ENCODE data around the gene RADIL. TPM values are rescaled to one million over a fixed set of nuclear protein-coding genes. Genes with fewer than 3 reads are reported as not detected.

Gene RADIL
- total RNA-seq, 1 experiment from 2014 or later = 5.6 TPM

DNA sequence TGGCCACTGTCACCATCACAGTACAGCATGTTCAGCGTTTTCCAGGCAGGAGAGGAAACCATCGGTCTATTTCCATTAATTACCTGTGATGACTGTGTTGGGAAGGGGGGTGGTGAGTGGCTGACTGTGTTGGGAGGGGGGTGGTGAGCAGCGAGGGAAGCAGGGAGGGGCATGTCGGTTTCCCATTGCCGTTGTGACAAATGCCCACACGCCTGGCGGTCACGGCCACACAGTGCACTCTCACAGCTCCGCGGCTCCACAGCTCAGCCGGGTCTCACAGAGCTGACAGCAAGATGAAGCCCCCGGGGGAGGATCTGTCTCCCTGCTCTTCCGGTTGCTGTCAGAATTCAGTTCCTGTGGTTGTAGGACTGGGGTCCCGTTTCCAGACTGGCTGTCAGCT, 69.1 kb downstream of the RADIL start:
- Histone ChIP-seq H3K27ac (ENCODE audit: low read length) (no peak overlapping the region), H3K4me3 (ENCODE audit: low read length) (no peak overlapping the region), H4K20me1 (ENCODE audit: low read length) (no peaks in the 10 kb centered on the region), H3K9me2 (replicated peaks; ENCODE audit: low read length) (no peaks in the 10 kb centered on the region), H2AFZ (ENCODE audit: low read length) (no peak overlapping the region), H3K9me3 (ENCODE audit: low read length) (no peaks in the 10 kb centered on the region), H3K36me3 (ENCODE audit: low read depth, low read length) (no peaks in the 10 kb centered on the region), H3K9ac (ENCODE audit: low read length) (no peak overlapping the region), H3F3A (ENCODE audit: low read length, unreplicated experiment) (no peaks in the 10 kb centered on the region), H3K79me2 (ENCODE audit: low read length) (no peaks in the 10 kb centered on the region), H3K27me3 (ENCODE audit: low read length) (no peaks in the 10 kb centered on the region), H3K4me2 (ENCODE audit: low read length) (no peak overlapping the region), H3K4me1 (ENCODE audit: insufficient read depth, low read length) (no peaks in the 10 kb centered on the region)
- DNase-seq (no peak), ATAC-seq (no peak)
- ChIA-PET CTCF (interaction anchor here (0.8 kb wide), 1 partner anchor 16 kb away, joined by 4 read pairs; no protein-coding TSS in a partner anchor), POLR2A (ENCODE audit: unreplicated experiment) (no interaction called here)
- no TSS peak for BruUV-seq (replicated peaks)
- intact Hi-C loops (cut with micrococcal nuclease) = no loop called here
- no peak for TF ChIP-seq EZH2 (IDR thresholded peaks at IDR 0.05; ENCODE audit: low read length, unreplicated experiment)
- TF ChIP-seq CTCF (conservative IDR thresholded peaks at IDR 0.05; ENCODE audit: low read depth, low read length) = no peak
- no peak for TF ChIP-seq EZH2phosphoT487 (IDR thresholded peaks at IDR 0.05; ENCODE audit: borderline replicate concordance, low read length)

- ChIA-PET CTCF (no interaction called here), POLR2A (ENCODE audit: unreplicated experiment) (no interaction called here)
- no peaks in the 10 kb centered on the region for H3K9me3 ChIP-seq (ENCODE audit: low read length)
- H4K20me1 ChIP-seq (ENCODE audit: low read length) = no peaks in the 10 kb centered on the region
- no peak overlapping the region for H3K4me3 ChIP-seq (ENCODE audit: low read length)
- no peak for TF ChIP-seq EZH2 (IDR thresholded peaks at IDR 0.05; ENCODE audit: low read length, unreplicated experiment)
- no peak for TF ChIP-seq EZH2phosphoT487 (IDR thresholded peaks at IDR 0.05; ENCODE audit: borderline replicate concordance, low read length)
- no peak for TF ChIP-seq CTCF (conservative IDR thresholded peaks at IDR 0.05; ENCODE audit: low read depth, low read length)
- no TSS peak for BruUV-seq (replicated peaks)
- DNase-seq = no peak
- H3K79me2 ChIP-seq (ENCODE audit: low read length) = no peaks in the 10 kb centered on the region
- no peak overlapping the region for H3K27ac ChIP-seq (ENCODE audit: low read length)
- H3K27me3 ChIP-seq (ENCODE audit: low read length) = no peaks in the 10 kb centered on the region
- no peak overlapping the region for H3K4me2 ChIP-seq (ENCODE audit: low read length)
- H2AFZ ChIP-seq (ENCODE audit: low read length) = no peak overlapping the region
- ATAC-seq = no peak
- H3K4me1 ChIP-seq (ENCODE audit: insufficient read depth, low read length) = no peaks in the 10 kb centered on the region
- no peaks in the 10 kb centered on the region for H3K9me2 ChIP-seq (replicated peaks; ENCODE audit: low read length)
- H3K9ac ChIP-seq (ENCODE audit: low read length) = no peak overlapping the region
- H3K36me3 ChIP-seq (ENCODE audit: low read depth, low read length) = no peaks in the 10 kb centered on the region
- H3F3A ChIP-seq (ENCODE audit: low read length, unreplicated experiment) = no peaks in the 10 kb centered on the region
- intact Hi-C loops (cut with micrococcal nuclease) = no loop called here
Measured at GRCh38 chr7:4809666-4810065, 73.8 kb downstream of the RADIL start.

GRCh38 chr7:4809091-4809591, 74.4 kb downstream of the RADIL start:
- Histone ChIP-seq H3K9me2 (replicated peaks; ENCODE audit: low read length) (no peaks in the 10 kb centered on the region), H3F3A (ENCODE audit: low read length, unreplicated experiment) (no peaks in the 10 kb centered on the region), H3K36me3 (ENCODE audit: low read depth, low read length) (no peaks in the 10 kb centered on the region), H3K4me1 (ENCODE audit: insufficient read depth, low read length) (no peaks in the 10 kb centered on the region), H3K4me3 (ENCODE audit: low read length) (no peak overlapping the region), H3K4me2 (ENCODE audit: low read length) (no peak overlapping the region), H3K27ac (ENCODE audit: low read length) (no peak overlapping the region), H3K9me3 (ENCODE audit: low read length) (no peaks in the 10 kb centered on the region), H2AFZ (ENCODE audit: low read length) (no peak overlapping the region), H3K27me3 (ENCODE audit: low read length) (no peaks in the 10 kb centered on the region), H3K79me2 (ENCODE audit: low read length) (no peaks in the 10 kb centered on the region), H3K9ac (ENCODE audit: low read length) (no peak overlapping the region), H4K20me1 (ENCODE audit: low read length) (no peaks in the 10 kb centered on the region)
- TF ChIP-seq EZH2 (IDR thresholded peaks at IDR 0.05; ENCODE audit: low read length, unreplicated experiment) (no peak), EZH2phosphoT487 (IDR thresholded peaks at IDR 0.05; ENCODE audit: borderline replicate concordance, low read length) (no peak), CTCF (conservative IDR thresholded peaks at IDR 0.05; ENCODE audit: low read depth, low read length) (no peak)
- ChIA-PET POLR2A (ENCODE audit: unreplicated experiment) (no interaction called here), CTCF (no interaction called here)
- ATAC-seq (no peak), DNase-seq (no peak)
- intact Hi-C loops (cut with micrococcal nuclease) = no loop called here
- BruUV-seq (replicated peaks) = no TSS peak

All from PC-3 (cell line).